GM12878 (cell line): ENCODE measurements around the gene CNKSR1. TPM values are rescaled to one million over a fixed set of nuclear protein-coding genes. Genes with fewer than 3 reads are reported as not detected.
A peak's percentile ranks its signal among the peaks of the same experiment; 100 is the strongest.

Source experiments
- ATAC-seq: fragments of 200-7000 bp; cut with Tn5 transposase; 3 replicates; pipeline ENCODE4 v1.9.1; 2020; ENCODE audit warnings: mild to moderate bottlenecking, moderate library complexity
- BruUV-seq: library from RNA; stranded (reverse); fragments of 400-500 nt; replicated peaks from 2 replicates; lab custom pipeline; 2021; lab: Mats Ljungman, UMichigan
- CTCF ChIA-PET: fragments of 300-600 bp; sonication (Branson Sonifier 250); formaldehyde crosslinking; extraction: SDS; loops from one replicate; lab custom pipeline; 2021; ENCODE audit warnings: inconsistent platforms; lab: Yijun Ruan, JAX
- POLR2A ChIA-PET: fragments of 350-600 bp; formaldehyde crosslinking; extraction: SDS; loops from one replicate; lab custom pipeline; 2021; ENCODE audit warnings: inconsistent platforms; lab: Charles Lee
- RAD21 ChIA-PET: fragments of 300-600 bp; sonication (Branson Sonifier 250); formaldehyde crosslinking; loops from one replicate; lab custom pipeline; 2023; ENCODE audit warnings: antibody characterized with exemption; ENCODE audit not compliant: unreplicated experiment; lab: Charles Lee
- SMC1A ChIA-PET: fragments of 300-600 bp; sonication (Branson Sonifier 250); formaldehyde crosslinking; loops from one replicate; lab custom pipeline; 2023; ENCODE audit not compliant: unreplicated experiment, uncharacterized antibody; lab: Charles Lee
- DNase-seq: peaks from one replicate; pipeline ENCODE4 v3.0.0-alpha.2; 2011; ENCODE audit warnings: low read depth, low spot score
- FAIRE-seq: peaks from 3 replicates; lab custom pipeline; 2011; peaks lifted over from hg19 to GRCh38; lab: Jason Lieb, UNC
- H2AFZ ChIP-seq: 2 replicates; pipeline ENCODE4 v1.6.0; 2011; ENCODE audit warnings: low read depth, low read length, control low read depth; ENCODE audit not compliant: control insufficient read depth
- H3K27ac ChIP-seq: 2 replicates; pipeline ENCODE4 v1.5.1; 2011; ENCODE audit warnings: control low read depth; ENCODE audit not compliant: control insufficient read depth, insufficient read depth
- H3K27me3 ChIP-seq, 2 experiments: replicated peaks in 1 of 2; 2 replicates each; pipeline versions ENCODE4 v1.6.0 to v1.6.1; 2011; ENCODE audit warnings: low read length in 1 of 2; ENCODE audit not compliant: control insufficient read depth in 2 of 2, insufficient read depth in 2 of 2
- H3K36me3 ChIP-seq, 2 experiments: 2 replicates each; pipeline ENCODE4 v1.5.1; 2011; ENCODE audit warnings: low read length in 1 of 2; ENCODE audit not compliant: control insufficient read depth in 2 of 2, insufficient read depth in 2 of 2
- H3K4me1 ChIP-seq: 2 replicates; pipeline ENCODE4 v1.6.1; 2011; ENCODE audit warnings: mild to moderate bottlenecking, low read length, moderate library complexity, mixed read lengths; ENCODE audit not compliant: control insufficient read depth, insufficient read depth
- H3K4me2 ChIP-seq: 2 replicates; pipeline ENCODE4 v1.6.0; 2011; ENCODE audit warnings: control low read depth; ENCODE audit not compliant: control insufficient read depth, insufficient read depth
- H3K4me3 ChIP-seq: fragments of 200-600 bp; sonication (generic); 2 replicates; pipeline ENCODE4 v1.5.1; 2016
- H3K79me2 ChIP-seq: 2 replicates; pipeline ENCODE4 v1.6.0; 2011; ENCODE audit warnings: low read length; ENCODE audit not compliant: control insufficient read depth, insufficient read depth
- H3K9ac ChIP-seq: 2 replicates; pipeline ENCODE4 v1.8.0; 2011; ENCODE audit warnings: low read length, control low read depth, mixed read lengths; ENCODE audit not compliant: control insufficient read depth, insufficient read depth
- H3K9me3 ChIP-seq: replicated peaks from 3 replicates; pipeline ENCODE4 v1.5.1; 2011; ENCODE audit warnings: mild to moderate bottlenecking, low read length; ENCODE audit not compliant: control insufficient read depth, insufficient read depth
- H4K20me1 ChIP-seq: 2 replicates; pipeline ENCODE4 v1.6.0; 2011; ENCODE audit not compliant: control insufficient read depth, insufficient read depth
- ASH2L ChIP-seq: fragments of 300-600, 200-600 bp; sonication (generic); IDR thresholded peaks from 2 replicates; pipeline ENCODE4 v1.6.1; 2017; ENCODE audit warnings: low read depth, mild to moderate bottlenecking, borderline replicate concordance
- ATF7 ChIP-seq: fragments of 450-650 bp; IDR thresholded peaks from 2 replicates; pipeline ENCODE4 v1.6.1; 2016; ENCODE audit warnings: low read depth, mild to moderate bottlenecking
- BRCA1 ChIP-seq: IDR thresholded peaks from 2 replicates; pipeline ENCODE4 v1.6.1; 2011; ENCODE audit warnings: low read depth, low read length, improper control_type of control experiment
- CEBPB ChIP-seq, 2 experiments: fragments of 150-350 bp in 1 of 2; IDR thresholded peaks; 2 replicates each; pipeline ENCODE4 v1.6.1; 2012 to 2014; ENCODE audit warnings: low read depth in 2 of 2, low read length in 2 of 2, borderline replicate concordance in 1 of 2, inconsistent platforms in 1 of 2
- E2F4 ChIP-seq: IDR thresholded peaks from 2 replicates; pipeline ENCODE4 v1.6.1; 2012; ENCODE audit warnings: low read depth, low read length, improper control_type of control experiment
- GATAD2B ChIP-seq: fragments of 450-650 bp; conservative IDR thresholded peaks from 2 replicates; pipeline ENCODE4 v1.6.1; 2017; ENCODE audit warnings: low read depth, mild to moderate bottlenecking, moderate library complexity
- JUNB ChIP-seq: IDR thresholded peaks from 2 replicates; pipeline ENCODE4 v1.6.1; 2016; ENCODE audit warnings: antibody characterized with exemption, mild to moderate bottlenecking
- KDM1A ChIP-seq: fragments of 200-600 bp; sonication (generic); IDR thresholded peaks from 2 replicates; pipeline ENCODE4 v1.6.1; 2016; ENCODE audit warnings: borderline replicate concordance
- LARP7 ChIP-seq: fragments of 450-650 bp; IDR thresholded peaks from 2 replicates; pipeline ENCODE4 v1.6.1; 2017; ENCODE audit warnings: mild to moderate bottlenecking
- MAX ChIP-seq: IDR thresholded peaks from 2 replicates; pipeline ENCODE4 v1.6.1; 2012; ENCODE audit warnings: low read depth, low read length, improper control_type of control experiment
- MLLT1 ChIP-seq: fragments of 450-650 bp; IDR thresholded peaks from 2 replicates; pipeline ENCODE4 v1.6.1; 2016; ENCODE audit warnings: mild to moderate bottlenecking
- POLR2AphosphoS5 ChIP-seq: IDR thresholded peaks from 2 replicates; pipeline ENCODE4 v1.6.1; 2011; ENCODE audit warnings: mild to moderate bottlenecking, low read length, inconsistent platforms
- RCOR1 ChIP-seq: conservative IDR thresholded peaks from 2 replicates; pipeline ENCODE4 v1.6.1; 2012; ENCODE audit warnings: low read depth, low read length, improper control_type of control experiment
- SIX5 ChIP-seq: IDR thresholded peaks from 2 replicates; pipeline ENCODE4 v1.6.1; 2011; ENCODE audit warnings: mild to moderate bottlenecking, low read depth, low read length, moderate library complexity; ENCODE audit not compliant: severe bottlenecking
- SRF ChIP-seq, 2 experiments: IDR thresholded peaks; 2 replicates each; pipeline ENCODE4 v1.6.1; 2011; ENCODE audit warnings: low read depth in 2 of 2, low read length in 2 of 2, mild to moderate bottlenecking in 1 of 2, moderate library complexity in 1 of 2
- TCF12 ChIP-seq: IDR thresholded peaks from 2 replicates; pipeline ENCODE4 v1.6.1; 2011; ENCODE audit warnings: low read depth, mild to moderate bottlenecking, low read length
- WGBS: methylation state at CpG from one replicate; pipeline ENCODE4 v1.1.6; 2016; ENCODE audit warnings: low lambda C conversion rate; ENCODE audit not compliant: insufficient replicate concordance, insufficient coverage; ENCODE audit errors: missing lambda C conversion rate; 5-methylcytosine and 5-hydroxymethylcytosine counted together
- in situ Hi-C: fragments of 300-500 bp; cut with MboI; formaldehyde crosslinking; loops from 9 replicates; pipeline ENCODE4 v1.14.3; 2018; ENCODE audit warnings: mixed read lengths
- intact Hi-C: fragments of 100-400 bp; cut with micrococcal nuclease; formaldehyde crosslinking; loops from one replicate; pipeline ENCODE4 v1.14.2; 2022; ENCODE audit not compliant: unreplicated experiment
- polyA plus RNA-seq, 11 experiments: library from polyadenylated mRNA; depleted of rRNA in 4 of 11; unstranded in 6 of 11; stranded (reverse) in 5 of 11; fragments of >200 nt; fragmentation: Nextera tagmentation in 4 of 11; fragmentation: Illumina TruSeq in 1 of 11; extraction: Ambion mirVana in 4 of 11; extraction: Trizol in 1 of 11; gene quantifications; 1 replicate in 1 of 11; 2 replicates in 10 of 11; pipeline versions ENCODE4 v1.2.1 to v1.2.3, GENCODE V29; 2011 to 2016; ENCODE audit warnings: inconsistent platforms in 2 of 11, missing spikeins in 2 of 11, low read depth in 1 of 11
- total RNA-seq, 4 experiments: library from RNA; depleted of rRNA in 3 of 4; stranded (reverse); fragments of >200 nt in 3 of 4; fragmentation: Illumina TruSeq in 1 of 4; extraction: Trizol in 1 of 4; gene quantifications; 2 replicates each; pipeline versions ENCODE4 v1.2.1 to v1.2.3, GENCODE V29; 2013 to 2021

Gene CNKSR1
- total and polyA plus RNA-seq, 10 of the 15 experiments (the other 5 are each of a cell fraction or from before 2014, with no cell fraction given) = 0.06 to 1.2 (median 0.86) TPM

GRCh38 chr1:26225033-26225831 lies 47.9 kb downstream of the CNKSR1 start:
- no peaks in the 10 kb centered on the region for H3K9me3 ChIP-seq
- DNase-seq (no peak), FAIRE-seq (no peak)
- H2AFZ ChIP-seq = no peak overlapping the region; the same call in 1 of the 2 replicates
- no TSS peak for BruUV-seq
- no peaks in the 10 kb centered on the region; the same call in 1 of the 2 replicates for H4K20me1 ChIP-seq
- intact Hi-C loops = no loop called here
- no peaks in the 10 kb centered on the region for H3K79me2 ChIP-seq
- TF ChIP-seq RCOR1 (no peak), POLR2AphosphoS5 (no peak), KDM1A (no peak), CEBPB (IDR thresholded peaks at IDR 0.05; ENCODE audit: borderline replicate concordance in 1 of 2, low read depth in 2 of 2, low read length in 2 of 2) (no peak), E2F4 (no peak), BRCA1 (no peak), MAX (no peak), TCF12 (no peak), ATF7 (no peak), MLLT1 (no peak), SIX5 (no peak), GATAD2B (no peak), ASH2L (no peak), LARP7 (no peak), SRF (IDR thresholded peaks at IDR 0.05; ENCODE audit: low read depth in 2 of 2, low read length in 2 of 2) (no peak), JUNB (no peak)
- TF ChIP-seq, all 136 proteins: peak for 0
- ChIA-PET POLR2A (no interaction called here), RAD21 (no interaction called here), CTCF (no interaction called here), SMC1A (no interaction called here)
- Histone ChIP-seq H3K36me3 (no peaks in the 10 kb centered on the region), H3K27ac (no peak overlapping the region), H3K4me2 (peak overlapping the region; percentile 60; the same call in 1 of the 2 replicates), H3K27me3 (peaks cover 0 to 5% of the 10 kb centered on the region in 2 experiments; a peak in 2 of 4 replicates), H3K4me1 (no peaks in the 10 kb centered on the region), H3K9ac (no peak overlapping the region), H3K4me3 (no peak overlapping the region)
- WGBS = 9% methylated on average over 50 of the region's 50 CpGs
- peak; percentile 61 for ATAC-seq
- in situ Hi-C loops = no loop called here
